OCI-LY7 (cell line): ENCODE data around the gene PABPN1L. TPM values are rescaled to one million over a fixed set of nuclear protein-coding genes. Genes with fewer than 3 reads are reported as not detected.

Source experiments
- BruUV-seq: library from RNA; stranded (reverse); fragments of 400-500 nt; replicated peaks from 2 replicates; lab custom pipeline; 2021; lab: Mats Ljungman, UMichigan
- CTCF ChIA-PET: fragments of 300-600 bp; sonication (Branson Sonifier 250); formaldehyde crosslinking; loops from one replicate; lab custom pipeline; 2022; ENCODE audit warnings: antibody characterized with exemption; ENCODE audit not compliant: unreplicated experiment; lab: Charles Lee
- POLR2A ChIA-PET: fragments of 300-600 bp; sonication (Branson Sonifier 250); formaldehyde crosslinking; loops from one replicate; lab custom pipeline; 2022; ENCODE audit warnings: antibody characterized with exemption; lab: Charles Lee
- DNase-seq: peaks from one replicate; pipeline ENCODE4 v3.0.0-alpha.2; 2015; ENCODE audit warnings: low spot score
- H2AFZ ChIP-seq: fragments of 200-600 bp; sonication (generic), shearing (Covaris generic); 2 replicates; pipeline ENCODE4 v1.6.1; 2014; ENCODE audit warnings: mild to moderate bottlenecking, antibody characterized with exemption, low read length, moderate library complexity
- H3K27ac ChIP-seq: fragments of 200-600 bp; sonication (generic); 2 replicates; pipeline ENCODE4 v1.5.1; 2014; ENCODE audit warnings: mixed run types, low read depth, mild to moderate bottlenecking, moderate library complexity, low read length, inconsistent platforms; ENCODE audit not compliant: poor library complexity, severe bottlenecking
- H3K36me3 ChIP-seq: fragments of 200-600 bp; sonication (generic); 2 replicates; pipeline ENCODE4 v1.6.1; 2014; ENCODE audit warnings: mild to moderate bottlenecking, antibody characterized with exemption, low read length, moderate library complexity, mixed read lengths; ENCODE audit not compliant: insufficient read depth
- H3K4me1 ChIP-seq: fragments of 200-600 bp; sonication (generic); 2 replicates; pipeline ENCODE4 v1.5.1; 2014; ENCODE audit warnings: mild to moderate bottlenecking, low read length; ENCODE audit not compliant: insufficient read depth, poor library complexity, severe bottlenecking
- H3K4me2 ChIP-seq: fragments of 200-600 bp; sonication (generic); 2 replicates; pipeline ENCODE4 v1.6.1; 2014; ENCODE audit warnings: mild to moderate bottlenecking, low read length
- H3K4me3 ChIP-seq: fragments of 200-600 bp; sonication (generic); 2 replicates; pipeline ENCODE4 v1.5.1; 2014; ENCODE audit warnings: mild to moderate bottlenecking, low read depth, low read length; ENCODE audit not compliant: poor library complexity, severe bottlenecking
- H3K79me2 ChIP-seq: fragments of 200-600 bp; sonication (generic); 2 replicates; pipeline ENCODE4 v1.6.1; 2016; ENCODE audit warnings: low read depth, mild to moderate bottlenecking, low read length, moderate library complexity, mixed read lengths; ENCODE audit not compliant: insufficient read depth
- H3K9me2 ChIP-seq: fragments of 200-600 bp; sonication (generic); 2 replicates; pipeline ENCODE4 v1.6.1; 2016; ENCODE audit warnings: mild to moderate bottlenecking, low read length, mixed read lengths; ENCODE audit not compliant: insufficient read depth
- H3K9me3 ChIP-seq: fragments of 200-600 bp; sonication (generic); 2 replicates; pipeline ENCODE4 v1.6.1; 2014; ENCODE audit warnings: mild to moderate bottlenecking, mixed run types, low read length, mixed read lengths
- H4K20me1 ChIP-seq: fragments of 200-600 bp; sonication (generic); 2 replicates; pipeline ENCODE4 v1.6.1; 2014; ENCODE audit warnings: mild to moderate bottlenecking, antibody characterized with exemption, low read length, moderate library complexity, mixed read lengths; ENCODE audit not compliant: insufficient read depth
- CTCF ChIP-seq: fragments of 200-600 bp; sonication (generic); conservative IDR thresholded peaks from 2 replicates; pipeline ENCODE4 v1.5.1; 2014; ENCODE audit warnings: mild to moderate bottlenecking, antibody characterized with exemption, low read length, moderate library complexity, mixed read lengths
- EZH2phosphoT487 ChIP-seq: fragments of 200-600 bp; sonication (generic); IDR thresholded peaks from 2 replicates; pipeline ENCODE4 v1.6.1; 2018; ENCODE audit warnings: low read depth, borderline replicate concordance, mild to moderate bottlenecking, mixed run types, antibody characterized with exemption, low read length, moderate library complexity, mixed read lengths
- intact Hi-C: fragments of 100-400 bp; cut with micrococcal nuclease; formaldehyde crosslinking; loops from one replicate; pipeline ENCODE4 v1.10.0; 2022; ENCODE audit not compliant: unreplicated experiment
- total RNA-seq, 2 experiments: library from RNA; depleted of rRNA in 1 of 2; stranded (reverse); fragments of >200 nt in 1 of 2; shearing (Covaris generic) in 1 of 2; gene quantifications; 2 replicates each; pipeline ENCODE4 v1.2.3, GENCODE V29; 2014 to 2022

PABPN1L gene
- total RNA-seq, 2 experiments from 2014 or later, result 0.38 TPM; not detected in 1

GRCh38 chr16:88888461-88889387 is 22.3 kb upstream of the PABPN1L start:
- Histone ChIP-seq H2AFZ (no peak overlapping the region), H4K20me1 (no peaks in the 10 kb centered on the region), H3K79me2 (no peaks in the 10 kb centered on the region), H3K4me3 (no peak overlapping the region), H3K9me3 (no peaks in the 10 kb centered on the region), H3K4me1 (no peaks in the 10 kb centered on the region), H3K4me2 (no peak overlapping the region), H3K27ac (no peak overlapping the region), H3K9me2 (no peaks in the 10 kb centered on the region), H3K36me3 (no peaks in the 10 kb centered on the region)
- no peak for DNase-seq
- CTCF ChIA-PET, result no interaction called here
- intact Hi-C loops, result no loop called here
- no peak for TF ChIP-seq CTCF
- no peak for TF ChIP-seq EZH2phosphoT487
- POLR2A ChIA-PET, result no interaction called here
- no TSS peak for BruUV-seq

- intact Hi-C loops, result no loop called here
- no TSS peak for BruUV-seq
- Histone ChIP-seq H3K4me3 (no peak overlapping the region), H3K4me2 (no peak overlapping the region), H3K4me1 (no peaks in the 10 kb centered on the region), H4K20me1 (no peaks in the 10 kb centered on the region), H3K9me3 (no peaks in the 10 kb centered on the region), H2AFZ (no peak overlapping the region), H3K36me3 (no peaks in the 10 kb centered on the region), H3K27ac (no peak overlapping the region), H3K79me2 (no peaks in the 10 kb centered on the region), H3K9me2 (no peaks in the 10 kb centered on the region)
- ChIA-PET POLR2A (no interaction called here), CTCF (no interaction called here)
- DNase-seq, result no peak
- TF ChIP-seq EZH2phosphoT487 (no peak), CTCF (no peak)
These were observed 21.6 kb upstream of the PABPN1L start for GRCh38 chr16:88888057-88888456.

GRCh38 chr16:88886845-88887521 is 20.5 kb upstream of the PABPN1L start:
- BruUV-seq, result no TSS peak

More at GRCh38 chr16:88886845-88887521, 20.5 kb upstream of the PABPN1L start:
- intact Hi-C loops, result no loop called here
- Histone ChIP-seq H3K9me2 (no peaks in the 10 kb centered on the region), H3K36me3 (no peaks in the 10 kb centered on the region), H3K4me1 (no peaks in the 10 kb centered on the region), H2AFZ (no peak overlapping the region), H3K79me2 (no peaks in the 10 kb centered on the region), H3K27ac (no peak overlapping the region), H3K9me3 (no peaks in the 10 kb centered on the region), H3K4me2 (no peak overlapping the region), H3K4me3 (no peak overlapping the region), H4K20me1 (no peaks in the 10 kb centered on the region)
- DNase-seq, result no peak
- ChIA-PET CTCF (no interaction called here), POLR2A (no interaction called here)
- TF ChIP-seq CTCF, result no peak
- no peak for TF ChIP-seq EZH2phosphoT487
